PFSK-1 (cell line): ENCODE data around the gene UBXN10.

Experiments used
- POLR2AphosphoS5 ChIP-seq: IDR thresholded peaks from 2 replicates; pipeline ENCODE4 v1.6.1; 2012; ENCODE audit warnings: low read depth, mild to moderate bottlenecking, control low read depth, low read length, moderate library complexity
- TAF1 ChIP-seq: IDR thresholded peaks from 2 replicates; pipeline ENCODE4 v1.6.1; 2012; ENCODE audit warnings: low read length, control low read depth, borderline replicate concordance; ENCODE audit not compliant: insufficient read depth

DNA sequence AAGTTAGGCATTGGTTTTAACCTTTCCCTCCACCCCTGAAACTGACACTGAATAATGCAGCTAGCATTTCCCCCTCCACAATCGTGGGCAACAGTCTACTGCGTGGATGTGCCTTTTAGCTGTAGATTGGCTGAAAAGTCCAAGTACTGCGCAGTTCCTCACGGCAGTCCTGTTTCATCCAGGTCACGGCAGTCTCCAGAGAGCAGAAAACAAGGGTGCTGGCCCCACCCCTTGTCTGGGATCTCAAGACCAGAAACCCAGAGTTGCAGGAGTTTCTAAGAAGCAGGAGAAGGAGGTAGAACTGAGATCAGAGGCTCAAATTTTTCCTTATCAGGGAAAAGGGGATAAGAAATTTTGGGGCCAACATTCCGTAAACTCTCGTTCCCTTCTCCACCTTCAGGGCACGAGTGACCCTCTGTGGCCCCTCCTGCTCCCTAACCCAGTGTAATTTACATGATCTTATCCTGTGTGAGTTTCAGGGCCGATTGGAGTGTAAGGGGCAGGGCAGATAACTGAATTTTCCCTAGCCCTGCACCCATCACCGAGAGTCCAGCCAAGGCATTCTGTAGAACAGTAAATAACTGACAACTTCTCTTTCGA is 26.3 kb downstream of the UBXN10 start:
- no peak for TF ChIP-seq TAF1
- TF ChIP-seq POLR2AphosphoS5 = no peak
